Naive thymus-derived CD4-positive, alpha-beta T cell (primary cell): ENCODE results near the gene CGRRF1. TPM values are rescaled to one million over a fixed set of nuclear protein-coding genes. Genes with fewer than 3 reads are reported as not detected.
A peak's percentile ranks its signal among the peaks of the same experiment; 100 is the strongest.

Source experiments
- ATAC-seq: fragments of 150-1000 bp; cut with Tn5 transposase; 2 replicates; pipeline ENCODE4 v1.10.0; 2021; ENCODE audit warnings: mild to moderate bottlenecking, moderate library complexity
- CTCF ChIA-PET: fragments of 350-600 bp; sonication (Branson Sonifier 250); formaldehyde crosslinking; loops from one replicate; lab custom pipeline; 2021; ENCODE audit warnings: antibody characterized with exemption; lab: Charles Lee
- POLR2A ChIA-PET: fragments of 350-600 bp; sonication (Branson Sonifier 250); formaldehyde crosslinking; loops from one replicate; lab custom pipeline; 2021; ENCODE audit warnings: antibody characterized with exemption, inconsistent platforms; lab: Charles Lee
- DNase-seq, 9 donors: peaks; one replicate each; pipeline versions ENCODE4 v3.0.0 to v3.0.0-alpha.2; 2020 to 2022; ENCODE audit warnings: mixed read lengths in 1 of 9
- H3K27ac ChIP-seq: one replicate; pipeline ENCODE4 v1.7.0; 2013; ENCODE audit warnings: mild to moderate bottlenecking, low read depth, low read length, moderate library complexity
- H3K27me3 ChIP-seq, 2 donors: one replicate each; pipeline ENCODE4 v1.7.0; 2013; ENCODE audit warnings: low read length in 2 of 2, mild to moderate bottlenecking in 2 of 2, moderate library complexity in 2 of 2; ENCODE audit not compliant: control insufficient read depth in 2 of 2, insufficient read depth in 2 of 2
- H3K36me3 ChIP-seq, 3 experiments: 1 replicate in 2 of 3; 2 replicates in 1 of 3; pipeline ENCODE4 v1.7.0; 2013; ENCODE audit warnings: low read length in 3 of 3, mild to moderate bottlenecking in 3 of 3, moderate library complexity in 1 of 3; ENCODE audit not compliant: insufficient read depth in 3 of 3, control insufficient read depth in 2 of 3
- H3K4me1 ChIP-seq, 2 donors: one replicate each; pipeline ENCODE4 v1.7.0; 2013; ENCODE audit warnings: low read length in 2 of 2, mild to moderate bottlenecking in 2 of 2, moderate library complexity in 1 of 2; ENCODE audit not compliant: control insufficient read depth in 2 of 2, insufficient read depth in 2 of 2
- H3K4me3 ChIP-seq: 2 replicates; pipeline ENCODE4 v1.7.0; 2013; ENCODE audit warnings: mild to moderate bottlenecking, low read length
- H3K9me3 ChIP-seq, 3 experiments: 1 replicate in 2 of 3; 2 replicates in 1 of 3; pipeline ENCODE4 v1.7.0; 2013; ENCODE audit warnings: low read length in 3 of 3; ENCODE audit not compliant: control insufficient read depth in 2 of 3
- H3K27ac Mint-ChIP-seq, 9 donors: one replicate each; pipeline ENCODE4 v1.8.0; 2020 to 2022; ENCODE audit warnings: mixed read lengths in 9 of 9, mild to moderate bottlenecking in 8 of 9, moderate library complexity in 5 of 9, inconsistent platforms in 2 of 9
- H3K27me3 Mint-ChIP-seq, 5 donors: one replicate each; pipeline ENCODE4 v1.8.0; 2021 to 2022; ENCODE audit warnings: mixed read lengths in 5 of 5, mild to moderate bottlenecking in 1 of 5
- H3K36me3 Mint-ChIP-seq, 5 donors: one replicate each; pipeline ENCODE4 v1.8.0; 2020 to 2022; ENCODE audit warnings: mixed read lengths in 5 of 5, mild to moderate bottlenecking in 3 of 5, inconsistent platforms in 1 of 5
- H3K4me1 Mint-ChIP-seq, 7 donors: one replicate each; pipeline ENCODE4 v1.8.0; 2020 to 2022; ENCODE audit warnings: mixed read lengths in 7 of 7, mild to moderate bottlenecking in 3 of 7, inconsistent platforms in 1 of 7
- H3K4me3 Mint-ChIP-seq, 10 donors: one replicate each; pipeline ENCODE4 v1.8.0; 2020 to 2022; ENCODE audit warnings: mild to moderate bottlenecking in 10 of 10, mixed read lengths in 10 of 10, moderate library complexity in 6 of 10, inconsistent platforms in 2 of 10
- H3K9me3 Mint-ChIP-seq, 11 donors: one replicate each; pipeline ENCODE4 v1.8.0; 2020 to 2022; ENCODE audit warnings: mixed read lengths in 11 of 11, mild to moderate bottlenecking in 4 of 11, inconsistent platforms in 1 of 11, moderate library complexity in 1 of 11
- intact Hi-C, 2 donors: fragments of 100-400 bp; cut with micrococcal nuclease; formaldehyde crosslinking; loops; one replicate each; pipeline ENCODE4 v1.15.1; 2023
- polyA plus RNA-seq, 2 donors: library from polyadenylated mRNA; unstranded; fragments of 300-500 nt; fragmentation: Illumina TruSeq; gene quantifications; one replicate each; pipeline ENCODE4 v1.2.3, GENCODE V29; 2021
- total RNA-seq, 6 experiments: library from RNA in 5 of 6; stranded (reverse) in 5 of 6; gene quantifications; 1 replicate in 5 of 6; 2 replicates in 1 of 6; pipeline ENCODE4 v1.2.3 and lab custom pipeline; 2021 to 2026

Gene CGRRF1
- total and polyA plus RNA-seq, 7 experiments from 2014 or later = 11.2 to 24.1 (median 17.9) TPM

DNA sequence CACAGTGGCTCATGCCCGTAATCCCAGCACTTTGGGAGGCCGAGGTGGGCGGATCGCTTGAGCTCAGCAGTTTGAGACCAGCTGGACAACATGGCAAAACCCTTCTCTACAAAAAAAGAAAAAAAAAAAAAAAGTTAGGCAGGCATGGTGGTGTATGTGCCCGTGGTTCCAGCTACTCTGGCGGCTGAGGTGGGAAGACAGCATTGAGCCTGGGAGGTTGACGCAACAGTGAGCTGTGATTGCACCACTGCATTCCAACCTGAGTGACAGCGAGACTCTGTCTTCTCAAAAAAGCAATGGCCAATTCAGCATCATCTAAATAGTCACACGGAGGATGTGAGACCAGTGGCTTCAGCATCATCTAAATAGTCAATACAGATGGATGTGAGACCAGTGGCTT, 46.8 kb downstream of the CGRRF1 start:
- H3K9me3 ChIP-seq = no peaks in the 10 kb centered on the region
- H3K27ac Mint-ChIP-seq = no peak overlapping the region
- H3K36me3 Mint-ChIP-seq = no peaks in the 10 kb centered on the region
- ATAC-seq = no peak
- intact Hi-C loops = no loop called here
- POLR2A ChIA-PET = no interaction called here
- H3K27me3 Mint-ChIP-seq = peaks cover 9 to 16% (median 11%) of the 10 kb centered on the region in 5 donors
- no peaks in the 10 kb centered on the region for H3K36me3 ChIP-seq
- DNase-seq = no peak
- H3K9me3 Mint-ChIP-seq = no peaks in the 10 kb centered on the region
- no peak overlapping the region for H3K4me3 ChIP-seq
- H3K27ac ChIP-seq = no peak overlapping the region
- CTCF ChIA-PET = interaction anchor here (2.2 kb wide), 1 partner anchor 217 kb away, joined by 10 read pairs; no protein-coding TSS in a partner anchor
- peaks cover 0 to 5% (median 0%) of the 10 kb centered on the region in 7 donors for H3K4me1 Mint-ChIP-seq
- H3K27me3 ChIP-seq = no peaks in the 10 kb centered on the region
- no peak overlapping the region for H3K4me3 Mint-ChIP-seq
- H3K4me1 ChIP-seq = no peaks in the 10 kb centered on the region

DNA sequence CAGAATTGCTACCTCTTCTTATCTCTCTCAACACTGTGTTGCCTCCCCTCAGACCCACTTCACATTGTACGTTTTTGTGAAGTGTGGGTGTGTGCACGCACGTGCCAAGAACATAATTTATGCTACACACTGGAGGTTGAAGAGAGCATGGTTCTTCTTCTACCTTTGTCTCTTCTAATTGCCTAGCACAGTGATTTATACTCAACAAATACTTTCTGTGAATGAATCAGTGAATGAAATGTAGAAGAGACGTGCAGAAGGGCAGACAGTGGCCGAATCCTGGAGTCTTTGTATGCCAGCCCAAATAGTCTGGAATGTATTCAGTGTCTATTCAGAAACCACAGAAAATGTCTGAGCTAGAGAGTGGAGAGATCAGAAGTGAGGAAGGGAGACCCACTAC, 52.6 kb downstream of the CGRRF1 start:
- Histone ChIP-seq H3K36me3 (no peaks in the 10 kb centered on the region), H3K27ac (no peak overlapping the region), H3K4me1 (peaks cover 8 to 9% of the 10 kb centered on the region in 2 donors), H3K9me3 (no peaks in the 10 kb centered on the region), H3K4me3 (no peak overlapping the region), H3K27me3 (no peaks in the 10 kb centered on the region)
- peaks cover 0 to 38% (median 5%) of the 10 kb centered on the region in 5 donors for H3K27me3 Mint-ChIP-seq
- no peak overlapping the region for H3K27ac Mint-ChIP-seq
- peaks cover 2 to 11% (median 8%) of the 10 kb centered on the region in 7 donors for H3K4me1 Mint-ChIP-seq
- intact Hi-C loops = loop anchor here in 1 of 2 donors (5.0 to 10.0 kb wide), 2 partner anchors 792 to 870 kb away; no protein-coding TSS in a partner anchor
- H3K9me3 Mint-ChIP-seq = no peaks in the 10 kb centered on the region
- CTCF ChIA-PET = interaction anchor here (1.2 to 8.1 kb wide), 2 partner anchors 213 to 246 kb away, joined by 3 to 113 read pairs; no protein-coding TSS in a partner anchor
- H3K36me3 Mint-ChIP-seq = no peaks in the 10 kb centered on the region
- ATAC-seq (no peak), DNase-seq (no peak)
- POLR2A ChIA-PET = no interaction called here
- no peak overlapping the region for H3K4me3 Mint-ChIP-seq

DNA sequence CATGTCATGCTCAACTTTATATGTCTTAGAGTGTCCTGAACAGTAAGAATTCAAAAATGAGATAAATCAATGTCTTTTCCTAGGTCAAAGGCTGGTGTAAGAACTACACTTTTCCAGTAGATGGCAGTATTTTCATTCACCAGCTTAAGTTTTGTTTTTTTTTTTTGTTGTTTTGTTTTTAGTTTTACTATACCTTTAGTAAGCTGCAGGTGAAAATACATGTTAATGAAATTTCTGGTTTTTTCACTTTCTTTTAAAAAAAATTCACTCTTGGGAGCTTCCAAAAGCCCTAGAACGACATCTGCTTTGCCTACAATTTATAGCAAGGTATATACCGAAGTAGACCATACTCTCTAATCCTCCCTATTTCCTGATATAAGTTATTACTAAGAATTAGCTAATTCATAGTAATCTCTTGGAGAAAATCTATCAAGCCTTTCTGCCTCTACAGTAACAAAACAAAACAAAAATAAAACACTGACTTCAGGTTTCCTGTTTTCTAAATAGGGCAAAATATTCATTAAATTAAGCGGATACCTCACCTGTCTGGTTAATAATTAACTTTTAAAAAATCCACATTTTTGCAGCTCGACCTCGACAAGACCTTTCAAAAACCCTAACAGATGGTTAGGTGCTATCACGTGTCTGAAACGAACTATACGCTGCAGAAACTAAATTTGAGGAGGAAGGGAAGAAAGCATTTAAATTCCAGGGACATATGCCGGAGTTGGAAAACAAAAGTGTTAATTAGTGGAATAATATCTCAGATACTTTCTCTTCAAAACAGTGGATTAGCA, 54.6 kb downstream of the CGRRF1 start:
- POLR2A ChIA-PET = interaction anchor here (0.6 to 1.1 kb wide), 3 partner anchors 63 to 318 kb away, joined by 4 to 5 read pairs (median 4); no protein-coding TSS in a partner anchor
- CTCF ChIA-PET = interaction anchor here (0.5 to 8.1 kb wide), 18 partner anchors 9 to 599 kb away, joined by 3 to 113 read pairs (median 4); partner anchors contain the start of gene CGRRF1
- intact Hi-C loops = loop anchor here (1.0 to 10.0 kb wide), 13 partner anchors 79 to 868 kb away; partner anchors contain the start of genes GCH1 (in 2 of the 2), CNIH1 (in 1 of the 2) and FBXO34 (in 1 of the 2)

DNA sequence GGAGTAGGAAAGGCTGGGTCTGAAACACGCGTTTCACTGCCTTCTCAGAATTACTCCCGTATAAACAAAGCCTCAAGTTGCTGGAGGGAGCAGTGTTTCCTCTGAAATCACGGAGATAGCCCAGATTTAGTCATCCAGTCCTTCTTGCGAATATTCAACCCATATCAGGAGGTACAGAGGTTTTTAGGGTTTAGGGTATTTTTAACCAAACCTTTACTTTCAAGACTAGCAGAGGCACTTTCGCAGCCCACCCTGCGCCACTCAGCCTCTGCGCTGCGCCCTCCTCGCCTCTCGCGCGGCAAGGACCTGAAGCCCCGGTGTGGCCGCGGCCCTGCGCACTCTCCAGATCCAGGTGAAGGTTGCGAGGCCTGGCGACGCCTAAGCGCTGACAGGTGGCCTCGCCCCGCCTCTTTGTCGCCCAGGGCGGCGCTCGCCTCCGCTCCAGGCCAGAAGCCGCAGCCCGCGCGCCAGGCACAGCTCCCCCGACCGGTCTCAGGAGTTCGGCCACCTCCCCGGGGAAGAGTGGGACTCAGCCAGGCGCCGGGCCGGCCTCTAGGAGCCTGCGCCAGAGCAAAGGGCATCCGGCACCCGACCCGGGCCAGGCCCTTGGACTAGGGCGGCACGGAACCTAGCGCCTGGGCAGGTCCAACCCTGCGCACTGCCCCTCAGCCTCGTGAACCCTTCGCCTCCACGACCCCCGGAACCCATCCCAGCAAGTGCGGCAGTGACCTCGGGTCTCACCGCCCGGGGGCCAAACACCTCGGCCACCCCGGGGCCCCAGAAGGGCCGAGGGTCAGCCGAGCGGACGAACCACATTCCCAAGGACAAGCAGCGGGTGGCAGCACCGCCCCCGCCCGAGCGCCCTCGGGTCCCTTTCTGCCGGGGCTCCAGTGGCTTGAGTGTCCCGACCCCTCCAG, 55.4 kb downstream of the CGRRF1 start:
- no peaks in the 10 kb centered on the region for H3K36me3 ChIP-seq
- POLR2A ChIA-PET = interaction anchor here (1.1 to 2.1 kb wide), 3 partner anchors 62 to 209 kb away, joined by 4 to 12 read pairs (median 4); no protein-coding TSS in a partner anchor
- peak; percentile 32 to 65 (median 50) for DNase-seq
- intact Hi-C loops = loop anchor here (1.0 to 10.0 kb wide), 14 partner anchors 78 to 867 kb away; partner anchors contain the start of genes GCH1 (in 2 of the 2), CNIH1 (in 1 of the 2) and FBXO34 (in 1 of the 2)
- CTCF ChIA-PET = interaction anchor here (0.6 to 8.1 kb wide), 13 partner anchors 9 to 598 kb away, joined by 3 to 113 read pairs (median 4); no protein-coding TSS in a partner anchor
- peak overlapping the region; percentile 74 for H3K4me3 ChIP-seq
- Mint-ChIP-seq H3K27me3 (peaks cover 0 to 49% (median 11%) of the 10 kb centered on the region in 5 donors), H3K4me1 (peaks cover 5 to 19% (median 14%) of the 10 kb centered on the region in 7 donors), H3K9me3 (no peaks in the 10 kb centered on the region), H3K36me3 (no peaks in the 10 kb centered on the region), H3K4me3 (peak overlapping the region; percentile 76 to 97 (median 84)), H3K27ac (peak overlapping the region; percentile 28 to 83 (median 63))
- H3K4me1 ChIP-seq = peaks cover 9 to 11% of the 10 kb centered on the region in 2 donors
- H3K9me3 ChIP-seq = no peaks in the 10 kb centered on the region
- H3K27ac ChIP-seq = peak overlapping the region; percentile 72
- ATAC-seq = peak; percentile 52
- peaks cover 0 to 6% of the 10 kb centered on the region in 2 donors for H3K27me3 ChIP-seq

More for the DNA sequence above, 54.6 kb downstream of the CGRRF1 start:
- H3K4me1 Mint-ChIP-seq = peaks cover 5 to 19% (median 14%) of the 10 kb centered on the region in 7 donors
- H3K9me3 ChIP-seq = no peaks in the 10 kb centered on the region
- H3K9me3 Mint-ChIP-seq = no peaks in the 10 kb centered on the region
- ATAC-seq = no peak
- H3K36me3 ChIP-seq = no peaks in the 10 kb centered on the region
- no peak overlapping the region for H3K27ac ChIP-seq
- peak overlapping the region in 6 of 9 donors; percentile 14 to 83 (median 68) for H3K27ac Mint-ChIP-seq
- H3K4me3 Mint-ChIP-seq = peak overlapping the region; percentile 76 to 97 (median 84)
- peaks cover 0 to 3% of the 10 kb centered on the region in 2 donors for H3K27me3 ChIP-seq
- peaks cover 9 to 11% of the 10 kb centered on the region in 2 donors for H3K4me1 ChIP-seq
- H3K4me3 ChIP-seq = peak overlapping the region; percentile 74
- peak in 6 of 9 donors; percentile 44 to 65 (median 60) for DNase-seq
- no peaks in the 10 kb centered on the region for H3K36me3 Mint-ChIP-seq
- H3K27me3 Mint-ChIP-seq = peaks cover 0 to 43% (median 9%) of the 10 kb centered on the region in 5 donors

DNA sequence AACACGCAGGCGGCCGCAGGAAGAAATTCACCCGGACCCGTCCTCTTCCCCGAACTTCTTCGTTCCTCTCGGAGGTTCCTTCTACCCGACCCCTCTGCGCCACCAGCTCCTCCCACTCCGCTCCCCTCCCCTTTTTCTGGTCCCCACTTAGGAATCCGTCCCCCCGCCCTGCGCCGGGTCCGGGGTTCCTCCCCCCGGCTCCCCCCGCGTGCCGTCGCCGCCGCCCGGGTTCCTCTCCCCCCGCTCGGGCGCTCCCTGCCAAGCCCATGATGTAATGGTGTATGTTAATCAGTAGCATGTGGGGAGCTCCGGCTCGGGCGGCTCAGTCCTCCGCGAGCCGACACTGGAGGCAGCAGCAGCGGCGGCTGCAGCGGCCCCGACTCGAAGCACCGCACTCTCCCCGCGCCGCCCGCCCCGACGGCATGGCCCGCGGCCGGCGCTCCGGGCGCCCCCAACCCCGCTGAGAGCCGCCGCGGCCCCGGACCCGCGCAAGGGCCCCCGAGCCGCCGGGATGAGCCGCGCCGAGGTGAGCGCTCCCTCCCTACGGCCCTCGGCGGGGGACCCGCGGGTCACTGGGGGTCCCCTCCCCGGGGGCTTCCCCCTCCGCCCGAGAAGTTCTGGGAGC, 56.2 kb downstream of the CGRRF1 start:
- H3K27me3 Mint-ChIP-seq = peaks cover 0 to 47% (median 5%) of the 10 kb centered on the region in 5 donors
- peak overlapping the region; percentile 73 to 97 (median 84) for H3K4me3 Mint-ChIP-seq
- H3K9me3 Mint-ChIP-seq = no peaks in the 10 kb centered on the region
- peak; percentile 61 to 83 (median 72) for DNase-seq
- Histone ChIP-seq H3K4me1 (peaks cover 9 to 11% of the 10 kb centered on the region in 2 donors), H3K9me3 (no peaks in the 10 kb centered on the region), H3K4me3 (peak overlapping the region; percentile 74), H3K27me3 (peaks cover 0 to 12% of the 10 kb centered on the region in 2 donors), H3K36me3 (no peaks in the 10 kb centered on the region), H3K27ac (peak overlapping the region; percentile 72)
- peak; percentile 83 for ATAC-seq
- POLR2A ChIA-PET = interaction anchor here (1.0 to 2.1 kb wide), 3 partner anchors 56 to 208 kb away, joined by 3 to 12 read pairs (median 4); partner anchors contain the start of gene CGRRF1
- no peaks in the 10 kb centered on the region for H3K36me3 Mint-ChIP-seq
- intact Hi-C loops = loop anchor here (1.0 to 10.0 kb wide), 12 partner anchors 57 to 1551 kb away; partner anchors contain the start of genes CGRRF1 (in 1 of the 2), CNIH1 (in 1 of the 2), GCH1 (in 1 of the 2) and GMFB (in 1 of the 2)
- CTCF ChIA-PET = interaction anchor here (0.5 to 8.1 kb wide), 4 partner anchors 65 to 1916 kb away, joined by 3 to 113 read pairs (median 4); no protein-coding TSS in a partner anchor
- H3K4me1 Mint-ChIP-seq = peaks cover 5 to 19% (median 14%) of the 10 kb centered on the region in 7 donors
- H3K27ac Mint-ChIP-seq = peak overlapping the region in 8 of 9 donors; percentile 17 to 83 (median 61)
